ENCODE results near the gene HPS5. TPM values are rescaled to one million over a fixed set of nuclear protein-coding genes. Genes with fewer than 3 reads are reported as not detected.

The HPS5 gene
- total and polyA plus RNA-seq, 2 donors (not counting 3 experiments of a cell fraction or from before 2014, with no cell fraction given): 4.7 to 14.1 TPM

DNA sequence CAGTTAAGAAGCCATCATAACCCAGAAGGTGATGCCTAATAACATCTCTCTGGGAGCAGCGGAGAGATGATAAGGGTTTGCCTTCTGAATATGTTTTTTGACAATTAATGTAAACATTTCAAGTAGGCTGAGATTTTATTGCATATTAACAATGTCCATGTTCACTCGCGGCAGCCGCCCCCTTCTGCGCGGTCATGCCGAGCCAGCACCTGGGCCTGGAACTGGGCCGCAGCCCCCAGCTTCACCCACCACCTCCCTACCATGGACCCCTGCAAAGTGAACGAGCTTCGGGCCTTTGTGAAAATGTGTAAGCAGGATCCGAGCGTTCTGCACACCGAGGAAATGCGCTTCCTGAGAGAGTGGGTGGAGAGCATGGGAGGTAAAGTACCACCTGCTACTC, 60.2 kb downstream of the HPS5 start:
- H3K27ac ChIP-seq (ENCODE audit: insufficient read depth, low read depth, low read length): no peak overlapping the region
- FAIRE-seq (no peak), DNase-seq (ENCODE audit: low read depth, low spot score) (no peak)
- H3K4me2 ChIP-seq (ENCODE audit: insufficient read depth, low read length): no peak overlapping the region
- intact Hi-C loops (cut with micrococcal nuclease): no loop called here
- POLR2A ChIA-PET: no interaction called here
- no peaks in the 10 kb centered on the region for H3K36me3 ChIP-seq (ENCODE audit: control insufficient read depth in 2 of 2, extremely low read depth in 1 of 2, insufficient read depth in 2 of 2, low read length in 2 of 2)
- no peaks in the 10 kb centered on the region for H3K79me2 ChIP-seq (ENCODE audit: control insufficient read depth, insufficient read depth, low read length)
- H3K4me1 ChIP-seq (ENCODE audit: control insufficient read depth, extremely low read depth, insufficient read depth, low read length): no peaks in the 10 kb centered on the region
- H3K4me3 ChIP-seq (replicated peaks in 1 of 3; ENCODE audit: insufficient read depth in 1 of 3, low read depth in 1 of 3, low read length in 3 of 3): no peak overlapping the region
- no peak overlapping the region for H2AFZ ChIP-seq (ENCODE audit: low read depth, low read length)
- CTCF ChIA-PET: no interaction called here
- no peaks in the 10 kb centered on the region for H3K27me3 ChIP-seq (ENCODE audit: control insufficient read depth in 2 of 2, insufficient read depth in 2 of 2, low read length in 2 of 2)
- H3K9me3 ChIP-seq (replicated peaks; ENCODE audit: control insufficient read depth, insufficient read depth, low read length): no peaks in the 10 kb centered on the region
- no TSS peak for BruUV-seq (replicated peaks)
- H3K9ac ChIP-seq (replicated peaks; ENCODE audit: extremely low read depth, insufficient read depth, low read length): no peak overlapping the region
- no peaks in the 10 kb centered on the region for H3K9me1 ChIP-seq (replicated peaks; ENCODE audit: control insufficient read depth, extremely low read depth, insufficient read depth, low read length)
- no peaks in the 10 kb centered on the region for H4K20me1 ChIP-seq (replicated peaks; ENCODE audit: control insufficient read depth, extremely low read depth, insufficient read depth, low read length)
- dilution Hi-C loops (cut with MboI; ENCODE audit: extremely low pct_ligation_motif_present, low sequenced_read_pairs): no loop called here
- TF ChIP-seq POLR2AphosphoS5 (IDR thresholded peaks at IDR 0.05; ENCODE audit: insufficient read depth, low read depth, low read length): no peak
- no peak for TF ChIP-seq GATA2 (IDR thresholded peaks at IDR 0.05; ENCODE audit: insufficient read depth, insufficient read length, low read depth, low read length)
- TF ChIP-seq POLR2A (IDR thresholded peaks at IDR 0.05; ENCODE audit: low read depth, low read length): no peak
- no peak for TF ChIP-seq JUN (IDR thresholded peaks at IDR 0.05; ENCODE audit: borderline replicate concordance, insufficient read depth, insufficient read length, low read depth)
- TF ChIP-seq, protein P1, sequence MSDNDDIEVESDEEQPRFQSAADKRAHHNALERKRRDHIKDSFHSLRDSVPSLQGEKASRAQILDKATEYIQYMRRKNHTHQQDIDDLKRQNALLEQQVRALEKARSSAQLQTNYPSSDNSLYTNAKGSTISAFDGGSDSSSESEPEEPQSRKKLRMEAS (IDR thresholded peaks at IDR 0.05; ENCODE audit: insufficient read depth, insufficient read length): no peak
- TF ChIP-seq CTCF (IDR thresholded peaks at IDR 0.05; ENCODE audit: extremely low read depth in 1 of 2, insufficient read depth in 1 of 2, low read depth in 1 of 2, low read length in 2 of 2): no peak
- TF ChIP-seq FOS (IDR thresholded peaks at IDR 0.05; ENCODE audit: borderline replicate concordance, insufficient read depth, low read length): no peak
- TF ChIP-seq EZH2 (IDR thresholded peaks at IDR 0.05; ENCODE audit: borderline replicate concordance, low read depth, low read length, severe bottlenecking): no peak
- TF ChIP-seq MYC (IDR thresholded peaks at IDR 0.05; ENCODE audit: low read depth, low read length): no peak

Measured in endothelial cell of umbilical vein (primary cell).